ENCODE results near the gene MTMR10. TPM values are rescaled to one million over a fixed set of nuclear protein-coding genes. Genes with fewer than 3 reads are reported as not detected.
A peak's percentile ranks its signal among the peaks of the same experiment; 100 is the strongest.

MTMR10 gene
- total RNA-seq, 1 donor: 37.6 TPM

GRCh38 chr15:31016446-31016915 lies 25.1 kb upstream of the MTMR10 start:
- TF ChIP-seq CTCF (IDR thresholded peaks at IDR 0.05; ENCODE audit: insufficient read depth, low read depth, low read length): no peak
- H3K4me3 ChIP-seq (ENCODE audit: low read depth, low read length): no peak overlapping the region
- peak; percentile 47 for DNase-seq (ENCODE audit: low read depth)

GRCh38 chr15:31014608-31014925 lies 23.1 kb upstream of the MTMR10 start:
- TF ChIP-seq CTCF (IDR thresholded peaks at IDR 0.05; ENCODE audit: insufficient read depth, low read depth, low read length): no peak
- no peak for DNase-seq (ENCODE audit: low read depth)
- no peak overlapping the region for H3K4me3 ChIP-seq (ENCODE audit: low read depth, low read length)

GRCh38 chr15:31013863-31014607 lies 22.6 kb upstream of the MTMR10 start:
- DNase-seq (ENCODE audit: low read depth): peak; percentile 15
- H3K4me3 ChIP-seq (ENCODE audit: low read depth, low read length): no peak overlapping the region
- TF ChIP-seq CTCF (IDR thresholded peaks at IDR 0.05; ENCODE audit: insufficient read depth, low read depth, low read length): no peak

- no peak overlapping the region for H3K4me3 ChIP-seq (ENCODE audit: low read depth, low read length)
- no peak for TF ChIP-seq CTCF (IDR thresholded peaks at IDR 0.05; ENCODE audit: insufficient read depth, low read depth, low read length)
- DNase-seq (ENCODE audit: low read depth): no peak
Observed at GRCh38 chr15:31012455-31012854, 21.0 kb upstream of the MTMR10 start.

- no peak overlapping the region for H3K4me3 ChIP-seq (ENCODE audit: low read depth, low read length)
- DNase-seq (ENCODE audit: low read depth): no peak
- TF ChIP-seq CTCF (IDR thresholded peaks at IDR 0.05; ENCODE audit: insufficient read depth, low read depth, low read length): no peak
Observed at GRCh38 chr15:31010036-31010435, 18.6 kb upstream of the MTMR10 start.

GRCh38 chr15:31005660-31006059 lies 14.2 kb upstream of the MTMR10 start:
- no peak for TF ChIP-seq CTCF (IDR thresholded peaks at IDR 0.05; ENCODE audit: insufficient read depth, low read depth, low read length)
- H3K4me3 ChIP-seq (ENCODE audit: low read depth, low read length): no peak overlapping the region
- DNase-seq (ENCODE audit: low read depth): no peak
